ENCODE results near the gene FMNL2.

DNA sequence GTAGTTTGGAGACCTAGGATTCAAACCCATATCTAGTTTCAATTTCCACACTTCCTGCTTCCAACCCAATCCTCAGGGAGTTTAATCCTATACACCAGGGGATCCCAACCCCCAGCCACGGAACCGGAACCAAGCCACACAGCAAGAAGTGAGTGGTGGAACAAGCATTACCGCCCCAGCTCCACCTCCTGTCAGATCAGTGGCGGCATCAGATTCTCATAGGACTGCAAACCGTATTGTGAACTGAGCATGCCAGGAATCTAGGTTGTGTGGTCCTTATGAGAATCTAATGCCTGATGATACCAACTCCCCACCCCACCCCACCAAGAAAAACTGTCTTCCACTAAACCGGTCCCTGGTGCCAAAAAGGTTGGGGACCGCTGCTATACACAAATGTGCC is 329.8 kb downstream of the FMNL2 start:
- TF ChIP-seq, protein P1, sequence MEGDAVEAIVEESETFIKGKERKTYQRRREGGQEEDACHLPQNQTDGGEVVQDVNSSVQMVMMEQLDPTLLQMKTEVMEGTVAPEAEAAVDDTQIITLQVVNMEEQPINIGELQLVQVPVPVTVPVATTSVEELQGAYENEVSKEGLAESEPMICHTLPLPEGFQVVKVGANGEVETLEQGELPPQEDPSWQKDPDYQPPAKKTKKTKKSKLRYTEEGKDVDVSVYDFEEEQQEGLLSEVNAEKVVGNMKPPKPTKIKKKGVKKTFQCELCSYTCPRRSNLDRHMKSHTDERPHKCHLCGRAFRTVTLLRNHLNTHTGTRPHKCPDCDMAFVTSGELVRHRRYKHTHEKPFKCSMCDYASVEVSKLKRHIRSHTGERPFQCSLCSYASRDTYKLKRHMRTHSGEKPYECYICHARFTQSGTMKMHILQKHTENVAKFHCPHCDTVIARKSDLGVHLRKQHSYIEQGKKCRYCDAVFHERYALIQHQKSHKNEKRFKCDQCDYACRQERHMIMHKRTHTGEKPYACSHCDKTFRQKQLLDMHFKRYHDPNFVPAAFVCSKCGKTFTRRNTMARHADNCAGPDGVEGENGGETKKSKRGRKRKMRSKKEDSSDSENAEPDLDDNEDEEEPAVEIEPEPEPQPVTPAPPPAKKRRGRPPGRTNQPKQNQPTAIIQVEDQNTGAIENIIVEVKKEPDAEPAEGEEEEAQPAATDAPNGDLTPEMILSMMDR (conservative IDR thresholded peaks at IDR 0.05), result no peak
- no peak for TF ChIP-seq EZH2 (IDR thresholded peaks at IDR 0.05; ENCODE audit: low read depth)

Measured in PC-9 (cell line).